Astrocyte (in vitro differentiated cells and primary cell): ENCODE results near the gene TRAP1. TPM values are rescaled to one million over a fixed set of nuclear protein-coding genes. Genes with fewer than 3 reads are reported as not detected.

Source experiments
- DNase-seq: peaks from one replicate; pipeline ENCODE4 v3.0.0-alpha.2; 2010; ENCODE audit warnings: low read depth
- FAIRE-seq: peaks from 2 replicates; lab custom pipeline; 2011; peaks lifted over from hg19 to GRCh38; lab: Jason Lieb, UNC
- H2AFZ ChIP-seq: 2 replicates; pipeline ENCODE4 v1.6.0; 2012; ENCODE audit warnings: low read depth, low read length, inconsistent platforms
- H3K27ac ChIP-seq: 2 replicates; pipeline ENCODE4 v1.5.1; 2011; ENCODE audit warnings: low read depth, low read length, inconsistent platforms
- H3K27me3 ChIP-seq: 2 replicates; pipeline ENCODE4 v1.6.0; 2011; ENCODE audit warnings: low read length, inconsistent platforms; ENCODE audit not compliant: insufficient read depth
- H3K36me3 ChIP-seq: 2 replicates; pipeline ENCODE4 v1.5.1; 2011; ENCODE audit warnings: low read length, inconsistent platforms; ENCODE audit not compliant: insufficient read depth
- H3K4me1 ChIP-seq: 2 replicates; pipeline ENCODE4 v1.5.1; 2011; ENCODE audit warnings: low read length, inconsistent platforms; ENCODE audit not compliant: insufficient read depth
- H3K4me2 ChIP-seq: 2 replicates; pipeline ENCODE4 v1.6.0; 2012; ENCODE audit warnings: low read length, inconsistent platforms
- H3K4me3 ChIP-seq: 2 replicates; pipeline ENCODE4 v1.5.1; 2011; ENCODE audit warnings: low read depth, mild to moderate bottlenecking, low read length, inconsistent platforms; ENCODE audit not compliant: insufficient read depth
- H3K79me2 ChIP-seq: 2 replicates; pipeline ENCODE4 v1.6.0; 2012; ENCODE audit warnings: mild to moderate bottlenecking, low read length, inconsistent platforms; ENCODE audit not compliant: insufficient read depth
- H3K9ac ChIP-seq: 2 replicates; pipeline ENCODE4 v1.6.0; 2012; ENCODE audit warnings: mild to moderate bottlenecking, low read length, inconsistent platforms
- H3K9me3 ChIP-seq: 2 replicates; pipeline ENCODE4 v1.5.1; 2012; ENCODE audit warnings: low read depth, mild to moderate bottlenecking, low read length, inconsistent platforms; ENCODE audit not compliant: insufficient read depth
- H4K20me1 ChIP-seq: 2 replicates; pipeline ENCODE4 v1.6.0; 2012; ENCODE audit warnings: low read length, inconsistent platforms; ENCODE audit not compliant: insufficient read depth
- H3K27ac Mint-ChIP-seq: one replicate; pipeline ENCODE4 v1.8.0; 2021; ENCODE audit warnings: mild to moderate bottlenecking, mixed read lengths; ENCODE audit not compliant: unreplicated experiment
- H3K27me3 Mint-ChIP-seq: one replicate; pipeline ENCODE4 v1.8.0; 2021; ENCODE audit warnings: low read depth, mixed read lengths; ENCODE audit not compliant: unreplicated experiment
- H3K36me3 Mint-ChIP-seq: one replicate; pipeline ENCODE4 v1.8.0; 2021; ENCODE audit warnings: low read depth, mixed read lengths; ENCODE audit not compliant: unreplicated experiment
- H3K4me1 Mint-ChIP-seq: one replicate; pipeline ENCODE4 v1.8.0; 2021; ENCODE audit warnings: low read depth, mixed read lengths; ENCODE audit not compliant: unreplicated experiment
- H3K4me3 Mint-ChIP-seq: one replicate; pipeline ENCODE4 v1.8.0; 2021; ENCODE audit warnings: mild to moderate bottlenecking, moderate library complexity, mixed read lengths; ENCODE audit not compliant: unreplicated experiment
- H3K9me3 Mint-ChIP-seq: one replicate; pipeline ENCODE4 v1.8.0; 2021; ENCODE audit warnings: mild to moderate bottlenecking, mixed read lengths; ENCODE audit not compliant: unreplicated experiment
- EZH2 ChIP-seq: IDR thresholded peaks from 2 replicates; pipeline ENCODE4 v1.6.1; 2012; ENCODE audit warnings: mild to moderate bottlenecking, low read length, inconsistent platforms; ENCODE audit not compliant: insufficient read depth
- total RNA-seq: library from RNA; stranded (reverse); gene quantifications from 2 replicates; pipeline ENCODE4 v1.2.1, GENCODE V29; 2021
- TF ChIP-seq, protein P1 (sequence below): IDR thresholded peaks from 2 replicates; pipeline ENCODE4 v1.5.1; 2011; ENCODE audit warnings: low read depth, mild to moderate bottlenecking, inconsistent platforms, low read length, moderate library complexity; ENCODE audit not compliant: insufficient read depth

The TRAP1 gene
- total RNA-seq, 1 donor from 2014 or later: 63.3 TPM

DNA sequence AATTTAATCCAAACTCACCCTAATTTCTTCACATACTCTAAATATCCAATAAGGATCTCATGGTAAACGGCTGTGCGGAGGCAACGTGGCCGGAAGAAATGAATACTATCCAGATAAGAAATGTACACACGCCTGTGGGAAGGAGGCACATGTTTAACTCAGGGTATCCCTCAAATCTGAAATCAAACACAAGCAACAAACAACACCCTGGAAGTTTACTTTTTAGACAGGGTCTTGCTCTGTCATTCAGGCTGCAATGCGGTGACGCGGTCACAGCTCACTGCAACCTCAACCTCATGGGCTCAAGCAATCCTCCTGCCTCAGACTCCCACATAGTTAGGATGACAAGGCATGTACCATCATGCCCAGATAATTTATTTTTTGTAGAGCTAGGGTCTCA, 21.2 kb upstream of the TRAP1 start:
- no peak for DNase-seq
- peaks cover 40% of the 10 kb centered on the region for H4K20me1 ChIP-seq
- TF ChIP-seq EZH2: no peak
- TF ChIP-seq, protein P1, sequence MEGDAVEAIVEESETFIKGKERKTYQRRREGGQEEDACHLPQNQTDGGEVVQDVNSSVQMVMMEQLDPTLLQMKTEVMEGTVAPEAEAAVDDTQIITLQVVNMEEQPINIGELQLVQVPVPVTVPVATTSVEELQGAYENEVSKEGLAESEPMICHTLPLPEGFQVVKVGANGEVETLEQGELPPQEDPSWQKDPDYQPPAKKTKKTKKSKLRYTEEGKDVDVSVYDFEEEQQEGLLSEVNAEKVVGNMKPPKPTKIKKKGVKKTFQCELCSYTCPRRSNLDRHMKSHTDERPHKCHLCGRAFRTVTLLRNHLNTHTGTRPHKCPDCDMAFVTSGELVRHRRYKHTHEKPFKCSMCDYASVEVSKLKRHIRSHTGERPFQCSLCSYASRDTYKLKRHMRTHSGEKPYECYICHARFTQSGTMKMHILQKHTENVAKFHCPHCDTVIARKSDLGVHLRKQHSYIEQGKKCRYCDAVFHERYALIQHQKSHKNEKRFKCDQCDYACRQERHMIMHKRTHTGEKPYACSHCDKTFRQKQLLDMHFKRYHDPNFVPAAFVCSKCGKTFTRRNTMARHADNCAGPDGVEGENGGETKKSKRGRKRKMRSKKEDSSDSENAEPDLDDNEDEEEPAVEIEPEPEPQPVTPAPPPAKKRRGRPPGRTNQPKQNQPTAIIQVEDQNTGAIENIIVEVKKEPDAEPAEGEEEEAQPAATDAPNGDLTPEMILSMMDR: no peak
- H3K4me1 ChIP-seq: no peaks in the 10 kb centered on the region
- no peaks in the 10 kb centered on the region for H3K27me3 ChIP-seq
- H3K27ac ChIP-seq: no peak overlapping the region
- no peak overlapping the region for H3K27ac Mint-ChIP-seq
- no peaks in the 10 kb centered on the region for H3K9me3 ChIP-seq
- no peak overlapping the region for H2AFZ ChIP-seq
- H3K4me2 ChIP-seq: no peak overlapping the region
- FAIRE-seq: no peak
- no peak overlapping the region for H3K4me3 ChIP-seq
- H3K36me3 Mint-ChIP-seq: peaks cover 29% of the 10 kb centered on the region
- peaks cover 57% of the 10 kb centered on the region for H3K36me3 ChIP-seq
- peaks cover 4% of the 10 kb centered on the region for H3K79me2 ChIP-seq
- no peaks in the 10 kb centered on the region for H3K9me3 Mint-ChIP-seq
- H3K27me3 Mint-ChIP-seq: no peaks in the 10 kb centered on the region
- no peak overlapping the region for H3K9ac ChIP-seq
- no peak overlapping the region for H3K4me3 Mint-ChIP-seq
- no peaks in the 10 kb centered on the region for H3K4me1 Mint-ChIP-seq

DNA sequence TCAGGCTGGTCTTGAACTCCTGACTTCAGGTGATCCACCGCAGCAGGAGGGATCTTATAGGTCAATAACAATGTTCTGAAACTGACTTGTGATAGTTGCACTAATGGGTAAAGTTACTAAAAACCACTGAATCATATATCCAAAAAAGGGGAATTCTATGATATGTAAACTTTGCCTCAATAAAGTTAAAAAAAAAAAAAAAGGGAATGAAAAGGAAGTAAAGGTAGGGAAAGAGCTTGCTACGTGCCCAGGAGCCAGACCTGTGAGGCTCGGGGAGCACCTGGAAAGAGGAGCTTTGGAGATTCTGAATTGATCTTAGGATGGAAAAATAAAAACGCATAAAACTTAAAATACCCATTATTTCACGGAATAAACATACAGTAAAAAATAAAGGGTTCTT, 20.8 kb upstream of the TRAP1 start:
- TF ChIP-seq, protein P1: no peak
- TF ChIP-seq EZH2: no peak
- no peak overlapping the region for H3K27ac Mint-ChIP-seq
- no peaks in the 10 kb centered on the region for H3K27me3 Mint-ChIP-seq
- FAIRE-seq (no peak), DNase-seq (no peak)
- H3K4me1 ChIP-seq: no peaks in the 10 kb centered on the region
- H4K20me1 ChIP-seq: peaks cover 36% of the 10 kb centered on the region
- H3K36me3 ChIP-seq: peaks cover 53% of the 10 kb centered on the region
- no peak overlapping the region for H3K9ac ChIP-seq
- no peak overlapping the region for H3K27ac ChIP-seq
- H3K4me2 ChIP-seq: no peak overlapping the region
- H3K27me3 ChIP-seq: no peaks in the 10 kb centered on the region
- no peak overlapping the region for H3K4me3 Mint-ChIP-seq
- H3K79me2 ChIP-seq: peaks cover 4% of the 10 kb centered on the region
- H3K9me3 Mint-ChIP-seq: no peaks in the 10 kb centered on the region
- no peak overlapping the region for H2AFZ ChIP-seq
- H3K36me3 Mint-ChIP-seq: peaks cover 26% of the 10 kb centered on the region
- H3K4me3 ChIP-seq: no peak overlapping the region
- H3K9me3 ChIP-seq: no peaks in the 10 kb centered on the region
- no peaks in the 10 kb centered on the region for H3K4me1 Mint-ChIP-seq

DNA sequence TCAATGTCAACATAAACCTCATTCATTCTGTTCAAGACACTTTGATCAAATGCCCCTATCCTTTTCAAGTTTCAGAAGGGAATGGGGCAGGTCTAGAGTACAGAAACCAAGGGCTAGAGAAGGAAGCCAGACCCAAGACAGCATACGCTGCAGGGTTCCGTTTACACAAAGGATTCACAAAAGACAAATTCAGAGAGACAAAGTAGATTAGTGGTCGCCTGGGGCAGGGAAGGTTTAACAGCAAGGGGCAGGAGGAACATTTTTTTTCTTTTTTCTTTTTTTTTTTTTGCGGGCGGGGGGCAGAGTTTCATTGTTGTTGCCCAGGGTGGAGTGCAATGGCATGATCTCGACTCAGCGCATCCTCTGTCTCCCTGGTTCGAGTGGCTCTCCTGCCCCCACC, 19.9 kb upstream of the TRAP1 start:
- no peaks in the 10 kb centered on the region for H3K9me3 Mint-ChIP-seq
- H3K4me1 Mint-ChIP-seq: no peaks in the 10 kb centered on the region
- H3K4me1 ChIP-seq: no peaks in the 10 kb centered on the region
- no peak overlapping the region for H3K4me2 ChIP-seq
- no peaks in the 10 kb centered on the region for H3K9me3 ChIP-seq
- H2AFZ ChIP-seq: no peak overlapping the region
- DNase-seq: no peak
- no peaks in the 10 kb centered on the region for H3K27me3 Mint-ChIP-seq
- TF ChIP-seq, protein P1: no peak
- TF ChIP-seq EZH2: no peak
- H3K27me3 ChIP-seq: no peaks in the 10 kb centered on the region
- no peak overlapping the region for H3K27ac ChIP-seq
- H4K20me1 ChIP-seq: peaks cover 32% of the 10 kb centered on the region
- H3K27ac Mint-ChIP-seq: peak overlapping the region; percentile 20
- peaks cover 45% of the 10 kb centered on the region for H3K36me3 ChIP-seq
- H3K4me3 Mint-ChIP-seq: no peak overlapping the region
- H3K9ac ChIP-seq: no peak overlapping the region
- peaks cover 4% of the 10 kb centered on the region for H3K79me2 ChIP-seq
- no peak for FAIRE-seq
- H3K36me3 Mint-ChIP-seq: peaks cover 27% of the 10 kb centered on the region
- no peak overlapping the region for H3K4me3 ChIP-seq
